Measurements from ENCODE around the gene TNXB.
A peak's percentile ranks its signal among the peaks of the same experiment; 100 is the strongest.
"Not testable (repeated sequence)": the region's sequence is repeated elsewhere in the genome, so short reads cannot be mapped to it uniquely, and the experiment has no call there.

TNXB gene

GRCh38 chr6:32049736-32050135 lies 59.4 kb downstream of the TNXB start:
- H3K27me3 ChIP-seq (ENCODE audit: low read depth, low read length); H3K36me3 ChIP-seq (ENCODE audit: control insufficient read depth in 1 of 2, insufficient read depth in 2 of 2, low read length in 2 of 2); H3K27ac ChIP-seq (ENCODE audit: low read length): not testable (repeated sequence)

GRCh38 chr6:32049149-32049548 lies 60.0 kb downstream of the TNXB start:
- not testable (repeated sequence) for H3K27ac ChIP-seq (ENCODE audit: low read length); H3K9me3 ChIP-seq (ENCODE audit: control insufficient read depth in 1 of 2, low read length in 2 of 2); H3K4me3 ChIP-seq (ENCODE audit: low read depth in 1 of 2, low read length in 2 of 2); H3K27me3 ChIP-seq (ENCODE audit: low read depth, low read length); H3K36me3 ChIP-seq (ENCODE audit: control insufficient read depth in 1 of 2, insufficient read depth in 2 of 2, low read length in 2 of 2)
- H3K4me1 ChIP-seq (ENCODE audit: control insufficient read depth in 1 of 2, insufficient read depth in 2 of 2, low read length in 2 of 2), result peaks cover 14 to 25% of the 10 kb centered on the region in 2 donors

More at GRCh38 chr6:32049736-32050135, 59.4 kb downstream of the TNXB start:
- peaks cover 14 to 25% of the 10 kb centered on the region in 2 donors for H3K4me1 ChIP-seq (ENCODE audit: control insufficient read depth in 1 of 2, insufficient read depth in 2 of 2, low read length in 2 of 2)
- not testable (repeated sequence) for H3K4me3 ChIP-seq (ENCODE audit: low read depth in 1 of 2, low read length in 2 of 2); H3K9me3 ChIP-seq (ENCODE audit: control insufficient read depth in 1 of 2, low read length in 2 of 2)

DNA sequence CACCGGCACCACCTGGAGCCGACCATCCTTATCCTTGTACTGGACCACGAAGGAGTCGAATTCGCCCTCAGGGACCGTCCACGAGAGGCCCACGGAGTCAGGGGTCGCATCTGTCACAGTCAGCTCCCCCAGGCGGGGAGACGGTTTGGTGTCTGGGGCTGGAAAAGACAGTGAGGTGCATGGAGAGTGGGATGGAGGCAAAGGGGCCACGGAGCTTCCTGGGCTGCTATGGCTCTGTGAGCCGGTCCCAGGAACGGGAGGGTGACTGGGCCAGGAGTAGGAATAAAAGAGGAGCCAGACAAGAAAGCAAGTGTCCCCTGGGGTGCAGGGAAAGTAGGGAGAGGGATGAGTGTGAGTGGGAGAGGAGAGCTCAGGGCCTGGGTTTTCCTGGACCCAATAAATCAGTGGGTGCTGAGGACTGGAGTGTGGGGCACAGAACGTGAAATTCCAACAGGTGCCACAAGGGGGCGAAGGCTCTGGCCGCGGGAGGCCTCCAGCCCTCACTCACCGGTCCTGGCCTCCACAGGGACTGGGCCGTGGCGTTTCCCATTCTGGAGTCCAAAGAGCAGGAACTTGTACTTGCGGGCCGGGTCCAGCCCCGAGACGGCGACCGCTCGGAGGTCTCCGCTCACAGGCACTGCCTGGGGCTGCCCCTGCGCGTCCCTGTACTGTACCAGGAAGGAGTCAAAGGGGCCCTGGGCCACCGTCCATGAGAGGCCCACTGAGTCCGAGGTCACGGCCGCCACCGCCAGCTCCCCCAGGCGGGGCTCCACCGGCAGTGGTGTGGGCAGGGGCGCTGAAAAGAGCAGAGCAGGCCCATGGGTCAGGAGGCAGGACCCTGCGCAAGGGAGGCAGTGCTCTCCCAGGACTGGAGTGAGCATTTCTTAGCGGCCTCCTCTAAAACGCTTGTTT lies 61.0 kb downstream of the TNXB start:
- Histone ChIP-seq H3K36me3 (ENCODE audit: control insufficient read depth in 1 of 2, insufficient read depth in 2 of 2, low read length in 2 of 2) (peaks cover 0 to 5% of the 10 kb centered on the region in 2 donors), H3K9me3 (ENCODE audit: control insufficient read depth in 1 of 2, low read length in 2 of 2) (no peaks in the 10 kb centered on the region), H3K4me1 (ENCODE audit: control insufficient read depth in 1 of 2, insufficient read depth in 2 of 2, low read length in 2 of 2) (peaks cover 14 to 25% of the 10 kb centered on the region in 2 donors), H3K27ac (ENCODE audit: low read length) (peak overlapping the region; percentile 62), H3K27me3 (ENCODE audit: low read depth, low read length) (no peaks in the 10 kb centered on the region), H3K4me3 (ENCODE audit: low read depth in 1 of 2, low read length in 2 of 2) (no peak overlapping the region)

- Histone ChIP-seq H3K36me3 (ENCODE audit: control insufficient read depth in 1 of 2, insufficient read depth in 2 of 2, low read length in 2 of 2) (peaks cover 0 to 5% of the 10 kb centered on the region in 2 donors), H3K9me3 (ENCODE audit: control insufficient read depth in 1 of 2, low read length in 2 of 2) (no peaks in the 10 kb centered on the region), H3K4me1 (ENCODE audit: control insufficient read depth in 1 of 2, insufficient read depth in 2 of 2, low read length in 2 of 2) (peaks cover 14 to 25% of the 10 kb centered on the region in 2 donors), H3K4me3 (ENCODE audit: low read depth in 1 of 2, low read length in 2 of 2) (no peak overlapping the region), H3K27ac (ENCODE audit: low read length) (peak overlapping the region; percentile 62), H3K27me3 (ENCODE audit: low read depth, low read length) (no peaks in the 10 kb centered on the region)
Measured at GRCh38 chr6:32047539-32047854, 61.6 kb downstream of the TNXB start.

- Histone ChIP-seq H3K4me3 (ENCODE audit: low read depth in 1 of 2, low read length in 2 of 2) (no peak overlapping the region), H3K27me3 (ENCODE audit: low read depth, low read length) (no peaks in the 10 kb centered on the region), H3K36me3 (ENCODE audit: control insufficient read depth in 1 of 2, insufficient read depth in 2 of 2, low read length in 2 of 2) (peaks cover 0 to 5% of the 10 kb centered on the region in 2 donors), H3K27ac (ENCODE audit: low read length) (peak overlapping the region; percentile 62), H3K4me1 (ENCODE audit: control insufficient read depth in 1 of 2, insufficient read depth in 2 of 2, low read length in 2 of 2) (peaks cover 14 to 25% of the 10 kb centered on the region in 2 donors), H3K9me3 (ENCODE audit: control insufficient read depth in 1 of 2, low read length in 2 of 2) (no peaks in the 10 kb centered on the region)
Measured at GRCh38 chr6:32047084-32047478, 62.1 kb downstream of the TNXB start.

GRCh38 chr6:32046450-32047083 lies 62.6 kb downstream of the TNXB start:
- peaks cover 0 to 5% of the 10 kb centered on the region in 2 donors for H3K36me3 ChIP-seq (ENCODE audit: control insufficient read depth in 1 of 2, insufficient read depth in 2 of 2, low read length in 2 of 2)
- peak overlapping the region; percentile 51 for H3K27ac ChIP-seq (ENCODE audit: low read length)
- no peak overlapping the region for H3K4me3 ChIP-seq (ENCODE audit: low read depth in 1 of 2, low read length in 2 of 2)
- H3K27me3 ChIP-seq (ENCODE audit: low read depth, low read length), result no peaks in the 10 kb centered on the region
- peaks cover 14 to 25% of the 10 kb centered on the region in 2 donors for H3K4me1 ChIP-seq (ENCODE audit: control insufficient read depth in 1 of 2, insufficient read depth in 2 of 2, low read length in 2 of 2)
- H3K9me3 ChIP-seq (ENCODE audit: control insufficient read depth in 1 of 2, low read length in 2 of 2), result no peaks in the 10 kb centered on the region

DNA sequence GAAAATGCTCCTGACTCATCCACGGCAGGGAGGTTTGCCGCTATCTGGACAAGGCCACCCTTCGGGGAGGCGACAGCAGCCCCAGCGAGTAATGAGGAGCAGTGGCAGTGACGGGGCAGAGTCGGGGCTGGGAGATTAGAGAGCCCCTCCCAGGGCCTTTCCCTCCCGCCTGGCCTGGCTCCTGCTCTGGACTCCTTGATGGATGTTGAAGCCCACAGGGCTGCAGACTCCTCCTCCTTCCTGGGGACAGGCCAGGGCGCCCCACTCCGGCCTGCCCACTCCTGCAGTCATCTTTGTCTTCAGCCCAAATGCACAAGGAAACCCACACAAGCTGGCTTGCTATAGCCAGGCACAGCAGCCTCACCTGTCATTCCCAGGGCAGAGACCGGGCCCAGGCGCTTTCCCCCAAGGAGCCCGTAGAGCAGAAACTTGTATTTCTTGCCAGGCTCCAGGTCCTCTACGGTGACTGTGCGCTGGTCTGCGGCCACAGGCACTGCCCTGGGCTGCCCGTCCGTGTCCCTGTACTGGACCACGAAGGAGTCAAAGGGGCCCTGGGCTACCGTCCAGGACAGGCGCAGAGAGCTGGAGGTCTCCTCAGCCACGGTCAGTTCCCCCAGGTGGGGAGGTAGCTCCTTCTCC lies 63.2 kb downstream of the TNXB start:
- Histone ChIP-seq H3K9me3 (ENCODE audit: control insufficient read depth in 1 of 2, low read length in 2 of 2) (no peaks in the 10 kb centered on the region), H3K27ac (ENCODE audit: low read length) (peak overlapping the region; percentile 51), H3K4me1 (ENCODE audit: control insufficient read depth in 1 of 2, insufficient read depth in 2 of 2, low read length in 2 of 2) (peaks cover 14 to 20% of the 10 kb centered on the region in 2 donors)

DNA sequence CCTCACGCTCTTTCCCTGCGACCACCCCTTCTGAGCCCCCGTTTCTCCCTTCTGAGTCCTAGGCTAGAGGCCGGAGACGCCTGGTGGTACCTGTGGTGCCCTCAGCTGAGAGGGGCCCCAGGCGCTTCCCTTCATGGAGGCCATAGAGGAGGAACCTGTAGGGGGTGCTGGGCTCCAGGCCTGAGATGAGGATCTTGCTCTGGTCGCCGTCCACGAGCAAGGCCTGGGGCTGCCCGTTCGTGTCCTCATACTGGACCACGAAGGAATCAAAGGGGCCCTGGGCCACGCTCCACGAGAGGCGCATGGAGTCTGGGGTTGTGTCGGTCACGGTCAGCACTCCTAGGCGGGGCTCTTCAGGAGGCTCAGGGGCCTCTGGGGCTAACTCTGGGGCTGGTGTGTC lies 64.2 kb downstream of the TNXB start:
- not testable (repeated sequence) for H3K36me3 ChIP-seq (ENCODE audit: control insufficient read depth in 1 of 2, insufficient read depth in 2 of 2, low read length in 2 of 2); H3K27ac ChIP-seq (ENCODE audit: low read length); H3K9me3 ChIP-seq (ENCODE audit: control insufficient read depth in 1 of 2, low read length in 2 of 2); H3K4me3 ChIP-seq (ENCODE audit: low read depth in 1 of 2, low read length in 2 of 2); H3K27me3 ChIP-seq (ENCODE audit: low read depth, low read length)
- H3K4me1 ChIP-seq (ENCODE audit: control insufficient read depth in 1 of 2, insufficient read depth in 2 of 2, low read length in 2 of 2), result peaks cover 14 to 20% of the 10 kb centered on the region in 2 donors

More for the DNA sequence above, 63.2 kb downstream of the TNXB start:
- Histone ChIP-seq H3K27me3 (ENCODE audit: low read depth, low read length) (no peaks in the 10 kb centered on the region), H3K36me3 (ENCODE audit: control insufficient read depth in 1 of 2, insufficient read depth in 2 of 2, low read length in 2 of 2) (peaks cover 0 to 5% of the 10 kb centered on the region in 2 donors), H3K4me3 (ENCODE audit: low read depth in 1 of 2, low read length in 2 of 2) (no peak overlapping the region)

DNA sequence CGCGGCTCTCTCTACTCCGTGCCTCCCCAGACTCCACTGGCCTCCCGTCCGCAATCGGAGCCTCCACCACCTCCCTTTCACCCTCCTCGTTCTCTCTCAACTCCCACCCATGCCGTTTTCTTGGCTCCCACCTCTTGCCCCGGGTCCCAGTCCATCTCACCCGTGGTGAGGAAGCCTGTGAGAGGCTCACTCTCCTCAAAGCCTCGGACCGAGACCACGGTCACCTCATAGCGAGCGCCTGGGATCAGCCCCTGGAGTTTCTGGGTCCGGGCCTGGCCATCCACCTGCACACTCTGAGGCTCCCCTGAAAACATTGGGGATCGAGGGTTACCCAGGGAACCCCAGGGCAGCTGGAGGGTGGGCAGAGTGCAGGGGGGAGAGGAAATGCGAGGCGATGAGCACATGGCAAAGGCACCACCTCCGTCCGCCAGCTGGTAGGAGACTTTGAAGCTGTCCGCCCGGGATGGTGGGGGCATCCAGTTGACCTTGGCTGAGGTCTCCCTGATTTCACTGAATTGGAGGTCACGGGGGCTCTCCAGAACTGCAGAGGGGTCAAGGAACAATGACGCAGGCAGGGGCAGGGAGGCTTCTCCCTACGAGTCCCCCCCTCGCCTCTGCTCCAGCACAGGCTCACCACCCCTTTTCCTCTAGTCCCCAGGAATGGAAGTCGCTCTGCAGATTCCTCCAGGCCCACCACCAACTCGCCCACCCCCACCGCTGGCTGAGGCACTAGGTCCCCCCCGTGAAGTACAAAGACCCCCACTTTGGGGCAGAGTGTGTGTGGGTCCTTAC lies 65.4 kb downstream of the TNXB start:
- peaks cover 14 to 20% of the 10 kb centered on the region in 2 donors for H3K4me1 ChIP-seq (ENCODE audit: control insufficient read depth in 1 of 2, insufficient read depth in 2 of 2, low read length in 2 of 2)
- not testable (repeated sequence) for H3K9me3 ChIP-seq (ENCODE audit: control insufficient read depth in 1 of 2, low read length in 2 of 2); H3K27ac ChIP-seq (ENCODE audit: low read length); H3K36me3 ChIP-seq (ENCODE audit: control insufficient read depth in 1 of 2, insufficient read depth in 2 of 2, low read length in 2 of 2); H3K27me3 ChIP-seq (ENCODE audit: low read depth, low read length); H3K4me3 ChIP-seq (ENCODE audit: low read depth in 1 of 2, low read length in 2 of 2)

GRCh38 chr6:32042276-32042675 lies 66.9 kb downstream of the TNXB start:
- not testable (repeated sequence) for H3K27me3 ChIP-seq (ENCODE audit: low read depth, low read length); H3K36me3 ChIP-seq (ENCODE audit: control insufficient read depth in 1 of 2, insufficient read depth in 2 of 2, low read length in 2 of 2); H3K4me3 ChIP-seq (ENCODE audit: low read depth in 1 of 2, low read length in 2 of 2); H3K27ac ChIP-seq (ENCODE audit: low read length); H3K9me3 ChIP-seq (ENCODE audit: control insufficient read depth in 1 of 2, low read length in 2 of 2)
- peaks cover 9 to 11% of the 10 kb centered on the region in 2 donors for H3K4me1 ChIP-seq (ENCODE audit: control insufficient read depth in 1 of 2, insufficient read depth in 2 of 2, low read length in 2 of 2)

- H3K4me1 ChIP-seq (ENCODE audit: control insufficient read depth in 1 of 2, insufficient read depth in 2 of 2, low read length in 2 of 2); H3K9me3 ChIP-seq (ENCODE audit: control insufficient read depth in 1 of 2, low read length in 2 of 2); H3K27ac ChIP-seq (ENCODE audit: low read length); H3K36me3 ChIP-seq (ENCODE audit: control insufficient read depth in 1 of 2, insufficient read depth in 2 of 2, low read length in 2 of 2); H3K4me3 ChIP-seq (ENCODE audit: low read depth in 1 of 2, low read length in 2 of 2); H3K27me3 ChIP-seq (ENCODE audit: low read depth, low read length): not testable (repeated sequence)
Measured at GRCh38 chr6:32041385-32041784, 67.8 kb downstream of the TNXB start.
